Fibroblast of villous mesenchyme (primary cell): ENCODE data around the gene SMYD3. TPM values are rescaled to one million over a fixed set of nuclear protein-coding genes. Genes with fewer than 3 reads are reported as not detected.

Source experiments
- DNase-seq: peaks from one replicate; pipeline ENCODE4 v3.0.0-alpha.2; 2010; ENCODE audit warnings: low read depth
- H3K4me3 ChIP-seq: 2 replicates; pipeline ENCODE4 v1.5.1; 2011; ENCODE audit warnings: low read depth, mild to moderate bottlenecking, low read length
- total RNA-seq: library from RNA; depleted of rRNA; stranded (reverse); fragments of >200 nt; gene quantifications from 2 replicates; pipeline ENCODE4 v1.2.3, GENCODE V29; 2012
- TF ChIP-seq, protein P1 (sequence below): IDR thresholded peaks from 2 replicates; pipeline ENCODE4 v1.5.1; 2012; ENCODE audit warnings: low read depth, mild to moderate bottlenecking, low read length; ENCODE audit not compliant: insufficient read depth

Gene SMYD3
- total RNA-seq, 1 donor = 35.4 TPM

- DNase-seq = no peak
- TF ChIP-seq, protein P1, sequence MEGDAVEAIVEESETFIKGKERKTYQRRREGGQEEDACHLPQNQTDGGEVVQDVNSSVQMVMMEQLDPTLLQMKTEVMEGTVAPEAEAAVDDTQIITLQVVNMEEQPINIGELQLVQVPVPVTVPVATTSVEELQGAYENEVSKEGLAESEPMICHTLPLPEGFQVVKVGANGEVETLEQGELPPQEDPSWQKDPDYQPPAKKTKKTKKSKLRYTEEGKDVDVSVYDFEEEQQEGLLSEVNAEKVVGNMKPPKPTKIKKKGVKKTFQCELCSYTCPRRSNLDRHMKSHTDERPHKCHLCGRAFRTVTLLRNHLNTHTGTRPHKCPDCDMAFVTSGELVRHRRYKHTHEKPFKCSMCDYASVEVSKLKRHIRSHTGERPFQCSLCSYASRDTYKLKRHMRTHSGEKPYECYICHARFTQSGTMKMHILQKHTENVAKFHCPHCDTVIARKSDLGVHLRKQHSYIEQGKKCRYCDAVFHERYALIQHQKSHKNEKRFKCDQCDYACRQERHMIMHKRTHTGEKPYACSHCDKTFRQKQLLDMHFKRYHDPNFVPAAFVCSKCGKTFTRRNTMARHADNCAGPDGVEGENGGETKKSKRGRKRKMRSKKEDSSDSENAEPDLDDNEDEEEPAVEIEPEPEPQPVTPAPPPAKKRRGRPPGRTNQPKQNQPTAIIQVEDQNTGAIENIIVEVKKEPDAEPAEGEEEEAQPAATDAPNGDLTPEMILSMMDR = no peak
- no peak overlapping the region for H3K4me3 ChIP-seq
These were observed 344.5 kb downstream of the SMYD3 start for GRCh38 chr1:246162560-246162959.

DNA sequence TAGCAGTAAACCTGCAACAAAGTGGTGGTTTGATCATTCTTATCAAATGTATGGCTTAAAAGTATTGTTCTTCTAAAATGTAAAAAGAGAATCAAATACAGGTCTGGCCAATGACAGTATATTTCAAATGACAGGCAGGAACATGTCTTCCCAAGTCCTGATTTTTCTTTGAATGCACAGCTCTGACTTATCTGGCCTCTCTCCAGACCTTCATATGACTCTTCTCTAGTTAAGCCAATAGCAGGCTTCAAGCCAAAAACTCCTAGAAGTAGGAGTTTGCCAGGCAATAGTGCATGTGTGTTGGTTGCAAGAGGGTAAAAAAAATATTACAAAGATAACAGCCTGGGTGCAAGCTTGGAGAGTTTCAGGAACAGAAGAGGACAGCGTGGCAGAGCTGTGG is 345.5 kb downstream of the SMYD3 start:
- DNase-seq = peak; percentile 64
- TF ChIP-seq, protein P1 = no peak
- H3K4me3 ChIP-seq = no peak overlapping the region

GRCh38 chr1:246160905-246161304 is 346.2 kb downstream of the SMYD3 start:
- DNase-seq = no peak
- no peak overlapping the region for H3K4me3 ChIP-seq
- TF ChIP-seq, protein P1 = no peak

DNA sequence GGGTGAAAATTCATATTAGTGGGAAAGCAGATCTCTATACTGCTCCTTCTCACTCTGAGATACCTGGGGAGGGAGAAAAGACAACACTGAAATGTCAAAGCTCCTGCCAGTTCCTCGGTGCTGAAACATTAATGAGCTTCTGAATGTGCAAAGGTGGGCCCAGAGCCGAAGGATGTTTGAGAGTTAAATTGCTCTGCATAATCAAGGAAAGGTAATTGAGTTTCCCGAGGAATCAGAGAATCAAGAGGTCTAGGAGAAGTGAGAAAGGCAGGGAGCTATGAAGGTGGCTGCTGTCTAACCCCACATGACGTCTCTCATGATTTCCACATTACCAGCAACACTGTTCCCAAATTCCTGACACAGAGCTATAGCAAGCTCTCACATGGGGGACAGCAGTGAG is 346.7 kb downstream of the SMYD3 start:
- no peak for DNase-seq
- TF ChIP-seq, protein P1 = no peak
- H3K4me3 ChIP-seq = no peak overlapping the region

DNA sequence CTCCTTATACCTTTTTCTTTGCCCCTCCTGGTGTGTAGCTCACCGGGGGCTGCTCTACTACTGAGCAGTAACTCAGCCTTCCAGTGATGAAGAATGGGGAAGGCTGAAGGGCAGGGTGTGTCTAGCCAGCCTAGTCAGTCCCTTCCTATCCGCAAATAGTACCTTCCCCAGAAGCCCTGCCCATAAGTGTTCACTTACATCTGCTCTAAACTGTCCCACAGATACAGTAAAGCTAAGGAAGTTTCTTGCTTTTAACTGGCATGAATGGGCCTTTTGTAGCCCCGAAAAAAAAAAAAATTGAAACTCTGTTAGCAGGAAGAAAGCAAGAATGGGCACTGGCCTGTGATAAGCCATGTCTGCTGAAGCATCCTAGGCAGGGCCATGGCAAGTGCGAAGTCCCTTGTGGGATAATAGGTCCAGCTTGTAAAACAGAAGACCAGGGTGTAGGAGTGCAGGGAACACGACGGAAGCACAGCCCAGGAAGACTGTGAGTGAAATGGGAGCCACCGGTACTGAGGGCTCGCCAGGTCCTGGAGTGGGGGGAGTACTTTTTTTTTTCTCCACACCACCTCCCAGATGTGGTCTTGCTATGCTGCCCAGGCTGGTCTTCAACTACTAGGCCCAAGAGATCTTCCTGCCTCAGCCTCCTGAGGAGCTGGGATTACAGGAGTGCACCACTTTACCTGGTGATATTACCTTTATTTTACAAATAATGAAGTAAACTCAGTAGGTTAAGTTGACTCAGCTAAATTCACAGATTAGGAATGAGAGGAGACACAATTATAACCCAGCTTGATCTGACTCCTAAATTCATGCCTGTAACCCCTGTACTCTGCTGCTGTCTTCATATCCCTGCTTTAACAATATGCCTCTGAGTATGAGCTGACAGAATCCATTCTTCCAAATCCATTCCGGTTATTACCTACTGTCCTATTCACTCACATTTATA is 347.5 kb downstream of the SMYD3 start:
- H3K4me3 ChIP-seq = no peak overlapping the region
- DNase-seq = no peak

DNA sequence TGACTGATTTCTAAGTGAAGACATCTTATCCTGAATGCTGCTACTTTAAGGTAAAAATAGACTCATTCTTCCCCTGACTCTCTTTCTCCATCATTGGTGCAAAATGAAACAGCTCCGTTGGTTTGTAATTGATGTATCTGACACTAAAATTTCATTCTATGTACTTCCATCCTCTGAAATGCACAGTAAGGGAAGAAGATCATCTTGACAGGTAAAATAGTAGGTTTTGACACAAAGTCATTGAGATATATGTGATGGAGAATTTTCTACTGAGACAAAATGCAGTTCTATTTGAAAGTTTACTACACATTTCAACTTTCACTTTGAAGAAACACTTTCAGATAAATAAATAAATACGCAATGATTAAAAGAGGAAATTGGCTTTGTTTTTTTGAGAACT is 348.9 kb downstream of the SMYD3 start:
- TF ChIP-seq, protein P1 = no peak
- H3K4me3 ChIP-seq = no peak overlapping the region
- DNase-seq = no peak

More for the DNA sequence above, 347.5 kb downstream of the SMYD3 start:
- TF ChIP-seq, protein P1 = no peak

DNA sequence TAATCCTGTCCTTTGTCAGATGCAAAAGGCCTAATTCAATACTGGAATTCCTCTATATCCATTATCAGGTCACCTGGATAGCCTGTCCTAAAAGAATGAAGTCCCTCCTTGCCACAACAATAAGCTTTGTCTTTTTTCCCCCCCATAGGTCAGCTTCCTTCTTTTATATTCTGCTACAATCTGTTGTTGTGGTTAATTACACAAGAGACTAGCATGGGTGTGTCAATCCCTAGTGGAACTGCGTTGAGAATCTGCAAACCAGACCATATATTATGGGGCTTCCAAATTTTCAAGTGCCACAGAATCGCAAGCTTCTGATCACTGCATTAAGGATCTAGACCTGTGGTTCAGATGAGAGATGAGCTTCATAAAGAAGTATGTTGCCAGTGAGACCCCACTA is 349.6 kb downstream of the SMYD3 start:
- DNase-seq = no peak
- TF ChIP-seq, protein P1 = no peak
- no peak overlapping the region for H3K4me3 ChIP-seq
